ENCODE measurements around the gene OR2B3.

DNA sequence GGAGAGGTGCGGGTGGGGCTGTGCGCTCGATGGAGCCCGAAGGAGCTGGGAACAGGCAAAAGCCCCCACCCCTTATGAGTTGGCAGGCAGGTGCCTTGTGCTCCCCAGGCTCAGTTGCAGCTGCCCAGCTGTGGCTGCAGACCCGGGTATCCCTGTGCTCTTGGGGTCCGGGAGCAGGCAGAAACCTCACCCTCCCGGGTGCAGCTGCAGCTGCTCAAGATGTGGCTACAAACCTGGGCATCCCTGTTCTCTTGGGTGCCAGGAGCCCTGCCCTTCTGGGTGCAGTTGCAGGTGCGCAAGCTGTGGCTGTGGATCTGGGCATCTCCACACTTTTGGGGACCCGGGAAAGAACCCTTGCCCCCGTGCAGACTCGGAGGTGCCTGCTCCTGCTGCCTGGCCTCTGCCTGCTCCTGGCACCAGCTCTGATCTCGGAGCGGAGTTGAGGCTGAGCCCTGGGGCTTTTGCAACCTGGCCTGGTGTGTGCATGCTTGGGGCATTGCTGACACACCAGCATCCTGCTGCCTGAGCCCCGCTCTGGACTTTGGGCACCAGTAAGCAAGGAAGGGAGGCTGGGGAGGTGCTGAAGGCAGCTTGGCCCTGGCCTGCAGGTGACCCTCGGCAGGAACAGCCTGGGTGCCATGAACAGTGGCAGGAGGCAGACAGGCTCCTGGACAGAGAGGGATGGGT is 42.4 kb upstream of the OR2B3 start:
- TF ChIP-seq, protein P1, sequence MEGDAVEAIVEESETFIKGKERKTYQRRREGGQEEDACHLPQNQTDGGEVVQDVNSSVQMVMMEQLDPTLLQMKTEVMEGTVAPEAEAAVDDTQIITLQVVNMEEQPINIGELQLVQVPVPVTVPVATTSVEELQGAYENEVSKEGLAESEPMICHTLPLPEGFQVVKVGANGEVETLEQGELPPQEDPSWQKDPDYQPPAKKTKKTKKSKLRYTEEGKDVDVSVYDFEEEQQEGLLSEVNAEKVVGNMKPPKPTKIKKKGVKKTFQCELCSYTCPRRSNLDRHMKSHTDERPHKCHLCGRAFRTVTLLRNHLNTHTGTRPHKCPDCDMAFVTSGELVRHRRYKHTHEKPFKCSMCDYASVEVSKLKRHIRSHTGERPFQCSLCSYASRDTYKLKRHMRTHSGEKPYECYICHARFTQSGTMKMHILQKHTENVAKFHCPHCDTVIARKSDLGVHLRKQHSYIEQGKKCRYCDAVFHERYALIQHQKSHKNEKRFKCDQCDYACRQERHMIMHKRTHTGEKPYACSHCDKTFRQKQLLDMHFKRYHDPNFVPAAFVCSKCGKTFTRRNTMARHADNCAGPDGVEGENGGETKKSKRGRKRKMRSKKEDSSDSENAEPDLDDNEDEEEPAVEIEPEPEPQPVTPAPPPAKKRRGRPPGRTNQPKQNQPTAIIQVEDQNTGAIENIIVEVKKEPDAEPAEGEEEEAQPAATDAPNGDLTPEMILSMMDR (IDR thresholded peaks at IDR 0.05; ENCODE audit: insufficient read depth, low read length, poor library complexity, severe bottlenecking) = no peak
- no peak for TF ChIP-seq EZH2phosphoT487 (conservative IDR thresholded peaks at IDR 0.05; ENCODE audit: low read length)

Measured in SU-DHL-6 (cell line).